HG03354 (cell line): ENCODE results near the gene ECI1.

Experiments used
- ATAC-seq: cut with Tn5 transposase; IDR thresholded peaks from one replicate; pipeline ENCODE4 v1.9.1; 2021; ENCODE audit warnings: mild to moderate bottlenecking; ENCODE audit not compliant: unreplicated experiment, poor library complexity, severe bottlenecking

The ECI1 gene, protein sequence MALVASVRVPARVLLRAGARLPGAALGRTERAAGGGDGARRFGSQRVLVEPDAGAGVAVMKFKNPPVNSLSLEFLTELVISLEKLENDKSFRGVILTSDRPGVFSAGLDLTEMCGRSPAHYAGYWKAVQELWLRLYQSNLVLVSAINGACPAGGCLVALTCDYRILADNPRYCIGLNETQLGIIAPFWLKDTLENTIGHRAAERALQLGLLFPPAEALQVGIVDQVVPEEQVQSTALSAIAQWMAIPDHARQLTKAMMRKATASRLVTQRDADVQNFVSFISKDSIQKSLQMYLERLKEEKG

GRCh38 chr16:2251296-2252111 is at the start of gene ECI1:
Gene ECI1, minus strand, starts transcription at chr16:2251587. Its CDS starts 21 bp downstream, at chr16:2251566.
- peak; percentile 79 for ATAC-seq

GRCh38 chr16:2299915-2300192 is 48.5 kb upstream of the ECI1 start:
- ATAC-seq: no peak

DNA sequence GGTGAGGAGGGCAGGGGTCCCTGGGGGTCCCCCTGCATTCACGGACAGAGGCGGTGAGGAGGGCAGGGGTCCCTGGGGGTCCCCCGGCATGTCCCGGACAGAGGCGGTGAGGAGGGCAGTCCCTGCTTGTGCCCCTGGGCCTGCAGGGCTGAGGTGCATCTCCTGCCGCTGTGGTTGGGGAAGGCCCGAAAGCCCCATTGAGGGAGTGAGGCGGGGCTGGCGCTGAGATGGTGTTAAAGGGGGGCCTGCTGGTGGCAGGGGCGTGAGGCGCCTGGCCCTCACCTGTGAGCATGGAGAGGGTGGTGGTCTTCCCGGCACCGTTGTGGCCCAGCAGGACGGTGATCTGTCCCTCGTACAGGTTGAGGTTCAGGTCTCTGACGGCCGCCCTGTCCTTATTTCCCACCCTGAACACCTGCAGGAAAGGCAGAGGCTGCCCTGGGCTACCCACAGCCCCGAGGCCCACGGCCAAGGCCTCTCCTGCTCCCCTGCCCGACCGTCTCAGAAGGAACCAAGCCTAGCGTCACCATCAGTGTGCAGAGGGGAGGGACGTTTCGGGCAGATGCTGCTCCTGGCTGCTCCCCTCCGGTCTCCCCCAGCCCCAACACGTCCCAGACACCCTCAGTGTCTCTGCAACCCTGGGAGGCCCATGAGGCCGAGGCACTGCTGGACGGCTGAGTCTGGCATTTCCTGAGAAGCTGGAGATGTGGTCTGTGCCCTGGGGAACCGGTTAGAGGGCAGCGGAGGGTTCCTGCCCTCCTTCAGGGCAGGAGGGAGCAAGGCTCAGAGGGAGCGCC is 47.9 kb upstream of the ECI1 start:
- ATAC-seq: no peak

GRCh38 chr16:2298621-2299020 is 47.2 kb upstream of the ECI1 start:
- no peak for ATAC-seq

- no peak for ATAC-seq
Observed at GRCh38 chr16:2297506-2297860, 46.1 kb upstream of the ECI1 start.

DNA sequence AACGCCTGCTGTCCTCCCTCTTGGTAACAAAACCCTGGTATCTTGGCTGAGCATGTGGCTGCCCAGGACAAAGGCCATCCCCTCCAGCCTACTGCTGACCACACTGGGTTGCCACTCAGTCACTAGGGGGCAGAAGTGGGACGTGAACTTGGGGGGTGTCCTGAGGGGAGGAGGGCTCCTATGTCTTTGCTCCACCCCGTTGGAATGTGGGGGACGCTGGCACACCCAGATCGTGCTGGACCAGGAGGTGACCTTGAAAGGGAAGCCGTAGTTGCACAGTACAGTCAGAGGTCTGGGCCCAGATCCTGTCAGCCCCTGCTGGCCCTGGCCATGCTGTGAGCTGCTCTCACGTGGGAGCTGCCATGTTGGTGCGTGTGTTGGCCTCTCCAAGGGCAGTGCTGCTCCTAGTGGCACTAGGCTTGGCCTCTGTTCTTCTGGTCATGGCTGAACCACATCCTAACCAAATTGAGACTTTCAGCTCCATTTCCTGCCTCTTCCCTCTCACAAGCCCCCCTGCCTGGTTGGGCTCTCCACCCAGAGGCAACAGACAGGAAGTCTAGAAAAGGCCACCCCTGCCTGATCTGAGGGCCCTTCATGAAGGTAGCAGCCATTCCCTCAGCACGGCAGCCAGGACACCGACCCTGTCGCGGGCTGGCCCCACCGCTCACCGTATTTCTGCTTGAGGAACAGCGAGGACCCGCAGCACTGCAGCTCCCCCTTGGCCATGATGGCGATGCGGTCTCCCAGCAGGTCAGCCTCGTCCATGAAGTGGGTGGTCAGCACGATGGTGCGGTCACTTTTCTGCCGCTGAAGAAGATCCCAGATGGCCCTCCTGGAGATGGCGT is 45.5 kb upstream of the ECI1 start:
- no peak for ATAC-seq

- no peak for ATAC-seq
Observed at GRCh38 chr16:2295056-2295798, 43.8 kb upstream of the ECI1 start.

DNA sequence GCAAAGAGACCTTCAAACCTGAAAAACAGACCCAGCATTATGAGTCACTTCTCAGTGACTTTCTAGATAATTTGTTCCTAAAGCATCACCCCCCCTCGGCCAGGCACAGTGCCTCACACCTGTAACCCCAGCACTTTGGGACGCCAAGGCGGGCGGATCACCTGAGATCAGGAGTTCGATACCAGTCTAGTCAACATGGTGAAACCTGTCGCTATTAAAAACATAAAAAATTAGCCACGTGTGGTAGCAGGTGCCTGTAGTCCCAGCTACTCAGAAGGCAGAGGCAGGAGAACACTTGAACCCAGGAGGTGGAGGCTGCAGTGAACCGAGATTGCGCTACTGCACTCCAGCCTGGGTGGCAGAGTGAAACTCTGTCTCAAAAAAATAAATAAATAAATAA is 40.8 kb upstream of the ECI1 start:
- no peak for ATAC-seq

GRCh38 chr16:2289282-2289681 is 37.9 kb upstream of the ECI1 start:
- no peak for ATAC-seq

- ATAC-seq: no peak
Observed at GRCh38 chr16:2288726-2289125, 37.3 kb upstream of the ECI1 start.

- ATAC-seq: no peak
Observed at GRCh38 chr16:2287916-2288547, 36.6 kb upstream of the ECI1 start.

- no peak for ATAC-seq
Observed at GRCh38 chr16:2286550-2286949, 35.2 kb upstream of the ECI1 start.

DNA sequence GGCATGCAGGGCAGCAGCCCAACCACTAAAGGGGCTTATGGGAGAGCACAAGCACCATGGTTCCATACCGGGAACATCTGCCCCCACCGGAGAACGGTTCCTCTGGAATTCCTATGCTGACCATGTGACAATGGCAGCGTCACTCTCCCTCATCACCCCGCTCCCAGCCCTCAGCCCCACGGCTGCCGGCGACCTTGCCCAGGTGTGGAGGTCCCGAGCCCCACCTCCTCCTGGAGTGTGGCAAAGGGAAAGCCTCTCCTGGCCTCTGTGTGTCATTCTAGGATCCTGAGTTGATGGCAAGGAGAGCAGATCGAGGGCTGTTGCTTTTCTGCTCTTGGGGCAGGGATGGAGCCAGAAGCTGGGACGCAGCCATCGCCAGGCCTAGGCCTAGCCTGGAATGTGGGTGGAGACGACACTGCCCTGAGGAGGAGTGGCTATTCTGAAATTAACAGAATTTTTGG is 34.4 kb upstream of the ECI1 start:
- ATAC-seq: no peak

- ATAC-seq: no peak
Observed at GRCh38 chr16:2284797-2285576, 33.6 kb upstream of the ECI1 start.

- ATAC-seq: no peak
Observed at GRCh38 chr16:2284001-2284770, 32.8 kb upstream of the ECI1 start.

DNA sequence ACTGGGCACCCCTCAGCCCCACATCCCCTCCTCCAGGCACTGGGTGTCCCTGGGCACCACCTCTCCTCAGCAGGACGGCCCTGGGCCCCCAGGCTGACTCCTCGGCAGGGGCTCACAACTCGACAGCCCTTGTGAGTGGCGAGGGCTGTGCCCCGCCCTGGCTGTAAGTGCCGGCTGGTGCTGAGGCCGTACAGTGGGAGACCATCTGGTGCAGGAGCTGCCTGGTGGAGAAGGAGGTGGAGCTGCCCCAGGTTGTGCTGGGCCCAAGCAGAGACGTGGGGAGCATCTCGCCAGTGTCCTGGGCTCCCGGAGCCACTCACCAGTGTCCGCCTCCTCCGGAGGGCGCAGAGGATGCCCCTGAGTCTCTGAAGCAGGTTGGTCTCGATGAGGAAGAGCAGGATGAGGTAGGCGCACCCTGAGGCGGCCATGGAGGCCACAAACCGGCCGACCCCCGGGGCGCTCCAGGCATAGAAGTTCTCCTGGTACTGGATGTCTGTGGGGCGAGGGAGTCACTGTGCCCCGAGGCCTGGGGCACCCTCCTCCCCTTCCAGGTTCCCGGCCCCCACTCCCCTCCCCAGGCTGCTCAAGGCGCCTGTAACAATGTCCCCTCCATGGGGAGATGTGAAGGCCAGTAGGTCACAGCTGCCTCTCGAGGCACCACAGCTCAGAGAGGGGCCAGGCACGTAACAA is 31.6 kb upstream of the ECI1 start:
- ATAC-seq: no peak

GRCh38 chr16:2282262-2282661 is 30.9 kb upstream of the ECI1 start:
- no peak for ATAC-seq
